ENCODE results near the gene HTR7.
"Not testable (repeated sequence)": the region's sequence is repeated elsewhere in the genome, so short reads cannot be mapped to it uniquely, and the experiment has no call there.

The HTR7 gene

GRCh38 chr10:90856964-90857634 lies 740 bp downstream of the HTR7 start:
- DNase-seq: no peak

GRCh38 chr10:90856261-90856660 lies 1.6 kb downstream of the HTR7 start:
- no peak for DNase-seq

DNA sequence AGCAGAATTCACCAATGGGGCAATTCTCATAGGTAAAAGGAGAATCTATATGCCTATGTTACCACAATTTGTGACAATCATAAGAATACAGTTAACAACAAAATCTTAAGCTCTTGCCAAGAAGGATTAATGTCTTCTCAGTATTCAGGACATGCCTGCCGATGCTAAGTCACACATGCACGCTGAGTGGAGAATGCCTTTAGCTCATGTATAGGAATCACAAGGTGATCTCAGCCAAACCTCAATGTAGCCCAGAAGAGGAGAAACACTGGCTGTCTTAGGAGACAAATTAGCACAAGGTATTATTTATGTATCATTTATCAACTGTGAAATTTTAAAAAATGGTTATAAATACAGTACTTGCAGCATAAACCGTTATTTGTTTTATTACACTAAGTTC lies 2.7 kb downstream of the HTR7 start:
- DNase-seq: no peak

GRCh38 chr10:90849956-90850749 lies 7.7 kb downstream of the HTR7 start:
- no peak for DNase-seq

- DNase-seq: no peak
Measured at GRCh38 chr10:90847436-90847835, 10.4 kb downstream of the HTR7 start.

- no peak for DNase-seq
Measured at GRCh38 chr10:90846746-90847145, 11.1 kb downstream of the HTR7 start.

GRCh38 chr10:90845726-90846125 lies 12.1 kb downstream of the HTR7 start:
- no peak for DNase-seq

DNA sequence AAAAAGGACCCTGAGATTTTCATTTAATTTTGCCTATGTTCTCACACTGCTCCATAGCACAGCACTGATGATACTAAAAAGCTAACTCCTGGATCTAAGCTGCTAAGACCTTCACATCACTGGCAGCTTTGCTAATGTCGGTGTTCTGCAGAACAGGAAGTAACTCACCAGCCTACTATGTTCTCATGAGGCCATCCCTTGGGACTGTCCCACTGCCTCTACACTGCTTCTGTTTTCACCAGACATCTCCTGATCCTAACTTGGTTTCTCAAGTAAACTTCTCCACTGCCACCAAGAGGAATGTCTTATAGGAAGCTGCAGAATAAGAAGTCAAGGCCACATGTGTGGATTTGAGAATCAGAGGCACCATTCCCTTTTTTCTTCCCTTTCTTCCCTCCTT lies 15.1 kb downstream of the HTR7 start:
- no peak for DNase-seq

DNA sequence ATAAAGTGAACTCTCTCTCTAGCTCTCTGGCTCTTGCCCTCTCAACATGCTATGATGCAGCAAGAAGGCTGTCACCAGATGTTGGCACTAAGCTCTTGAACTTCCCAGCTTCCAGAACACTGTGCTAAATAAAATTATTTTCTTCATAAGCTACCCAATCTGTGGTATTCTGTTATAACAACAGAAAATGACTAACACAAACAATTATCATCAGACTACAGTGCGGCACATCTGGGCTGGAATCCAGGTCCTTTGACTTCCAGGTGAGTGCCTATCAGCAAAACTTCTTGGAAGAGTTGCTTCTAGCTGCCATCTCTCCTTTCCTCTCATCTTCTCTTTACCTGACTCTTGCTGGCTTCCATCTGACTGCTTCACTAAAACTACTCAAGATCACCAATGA lies 20.4 kb downstream of the HTR7 start:
- DNase-seq: no peak

DNA sequence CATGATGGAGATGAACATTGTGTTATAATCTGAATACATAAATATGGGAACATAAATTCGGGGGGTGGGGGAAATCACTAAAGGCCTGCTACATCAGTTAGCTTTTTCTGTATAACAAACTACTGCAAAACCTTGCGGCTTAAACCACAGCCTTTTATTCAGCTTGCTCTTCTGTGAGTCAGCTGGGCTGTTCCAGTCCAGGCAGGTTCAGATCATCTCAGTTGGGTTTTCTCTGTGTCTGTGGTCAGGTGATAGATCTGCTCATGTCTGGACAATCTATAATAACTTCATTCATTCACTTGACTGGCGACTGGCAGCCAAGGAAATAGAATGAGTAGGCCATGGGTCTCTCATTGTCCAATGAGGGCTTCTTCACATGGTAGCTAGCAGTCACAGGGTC lies 23.5 kb downstream of the HTR7 start:
- DNase-seq: no peak

- no peak for DNase-seq
Measured at GRCh38 chr10:90832111-90832510, 25.7 kb downstream of the HTR7 start.

- no peak for DNase-seq
Measured at GRCh38 chr10:90822508-90822907, 35.3 kb downstream of the HTR7 start.

DNA sequence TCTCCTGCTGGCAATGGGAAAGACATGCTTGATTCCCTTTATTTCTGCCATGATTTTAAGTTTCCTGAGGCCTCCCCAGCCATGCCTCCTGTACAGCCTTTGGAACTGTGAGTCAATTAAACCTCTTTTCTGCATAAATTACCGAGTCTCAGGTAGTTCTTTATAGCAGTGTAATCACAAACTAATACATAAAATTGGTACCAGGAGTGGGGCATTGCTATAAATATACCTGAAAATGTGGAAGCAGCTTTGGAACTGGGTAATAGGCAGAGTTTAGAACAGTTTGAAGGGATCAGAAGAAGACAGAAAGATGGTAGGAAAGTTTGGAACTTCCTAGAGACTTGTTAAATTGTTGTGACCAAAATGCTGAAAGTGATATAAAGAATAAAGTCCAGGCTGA lies 36.0 kb downstream of the HTR7 start:
- DNase-seq: not testable (repeated sequence)

DNA sequence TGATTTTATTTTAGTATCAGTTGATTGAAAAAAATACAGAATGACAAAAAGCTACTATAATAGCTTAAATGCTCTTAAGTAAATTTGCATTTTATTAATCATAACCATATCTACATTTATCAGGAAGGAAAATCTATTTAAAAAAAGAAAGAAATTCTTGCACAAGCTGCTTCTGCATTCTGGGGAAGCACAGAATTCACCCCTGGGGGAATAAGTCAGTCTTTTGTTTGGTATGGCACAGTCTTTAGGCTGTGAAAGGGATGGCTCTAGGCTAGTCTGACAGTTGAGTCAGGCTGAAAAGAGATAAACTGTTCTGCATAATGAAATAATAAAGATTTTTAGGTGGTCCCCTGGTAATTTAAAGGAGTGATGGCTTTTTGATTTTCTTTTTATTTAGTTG lies 37.9 kb downstream of the HTR7 start:
- no peak for DNase-seq

DNA sequence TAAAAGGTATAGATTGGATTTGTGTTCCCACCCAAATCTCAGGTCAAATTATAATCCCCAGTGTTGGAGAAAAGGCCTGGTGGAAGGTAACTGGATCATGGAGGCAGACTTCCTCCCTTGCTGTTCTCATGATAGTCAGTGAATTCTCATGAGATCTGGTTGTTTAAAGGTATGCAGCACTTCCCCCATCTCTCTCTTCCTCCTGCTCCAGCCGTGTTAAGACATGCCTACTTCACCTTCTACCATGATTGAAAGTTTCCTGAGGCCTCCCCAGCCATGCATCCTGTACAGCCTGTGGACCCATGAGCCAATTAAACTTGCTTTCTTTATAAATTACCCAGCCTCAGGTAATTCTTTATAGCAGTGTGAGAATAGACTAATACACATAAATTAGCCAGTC lies 39.1 kb downstream of the HTR7 start:
- no peak for DNase-seq

DNA sequence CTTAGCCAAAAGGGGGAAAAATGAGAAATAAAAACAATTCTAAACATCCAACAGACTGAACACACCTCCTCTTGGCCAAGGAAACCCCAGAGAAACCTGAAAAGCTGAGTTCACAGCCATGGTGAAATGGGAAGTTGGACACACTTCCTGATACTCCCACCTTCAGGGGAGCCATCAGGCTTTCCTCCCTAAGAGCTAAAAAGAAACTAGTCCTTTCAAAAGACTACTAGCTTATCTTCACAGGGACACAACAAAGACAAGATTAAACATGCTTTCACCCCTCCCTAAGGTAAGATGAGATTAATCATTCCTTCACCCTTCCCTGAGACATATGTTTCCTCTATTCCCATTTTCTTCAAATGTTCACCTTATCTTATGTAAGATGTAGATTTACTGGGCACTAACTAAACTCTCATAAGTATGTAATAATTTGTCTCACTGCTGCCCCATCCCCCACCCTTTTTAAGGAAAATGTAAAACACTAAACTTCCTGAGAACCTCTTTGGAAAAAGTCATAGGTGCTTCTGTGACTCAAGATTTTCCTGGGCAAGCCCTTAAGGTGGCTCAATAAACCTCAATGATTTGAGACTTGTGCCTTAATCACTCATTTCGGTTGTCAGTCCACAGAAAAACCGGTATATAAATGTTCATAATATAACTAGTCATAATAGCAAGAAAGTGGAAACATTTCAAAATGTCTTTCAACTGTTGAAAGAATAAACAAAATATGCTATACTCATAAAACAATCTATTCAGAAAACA lies 40.5 kb downstream of the HTR7 start:
- no peak for DNase-seq

DNA sequence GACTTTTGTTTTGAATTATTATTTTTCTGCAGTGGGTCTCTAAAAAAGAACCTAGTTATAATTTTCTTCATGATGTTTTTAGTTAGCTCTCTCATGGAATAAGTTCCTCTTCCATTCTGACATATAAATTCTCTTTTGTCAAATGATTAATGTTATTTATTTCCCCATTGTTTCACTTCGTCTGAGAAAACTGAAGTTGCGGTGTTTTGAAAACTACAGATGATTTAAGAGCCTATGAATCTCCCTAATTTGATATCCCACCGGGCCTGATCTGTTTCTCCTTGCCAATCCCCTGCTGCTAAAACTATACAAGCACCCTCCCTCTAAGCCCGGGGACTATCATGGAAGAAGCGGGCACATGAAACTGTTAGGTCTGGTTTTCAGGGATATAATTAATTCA lies 41.4 kb downstream of the HTR7 start:
- DNase-seq: no peak

DNA sequence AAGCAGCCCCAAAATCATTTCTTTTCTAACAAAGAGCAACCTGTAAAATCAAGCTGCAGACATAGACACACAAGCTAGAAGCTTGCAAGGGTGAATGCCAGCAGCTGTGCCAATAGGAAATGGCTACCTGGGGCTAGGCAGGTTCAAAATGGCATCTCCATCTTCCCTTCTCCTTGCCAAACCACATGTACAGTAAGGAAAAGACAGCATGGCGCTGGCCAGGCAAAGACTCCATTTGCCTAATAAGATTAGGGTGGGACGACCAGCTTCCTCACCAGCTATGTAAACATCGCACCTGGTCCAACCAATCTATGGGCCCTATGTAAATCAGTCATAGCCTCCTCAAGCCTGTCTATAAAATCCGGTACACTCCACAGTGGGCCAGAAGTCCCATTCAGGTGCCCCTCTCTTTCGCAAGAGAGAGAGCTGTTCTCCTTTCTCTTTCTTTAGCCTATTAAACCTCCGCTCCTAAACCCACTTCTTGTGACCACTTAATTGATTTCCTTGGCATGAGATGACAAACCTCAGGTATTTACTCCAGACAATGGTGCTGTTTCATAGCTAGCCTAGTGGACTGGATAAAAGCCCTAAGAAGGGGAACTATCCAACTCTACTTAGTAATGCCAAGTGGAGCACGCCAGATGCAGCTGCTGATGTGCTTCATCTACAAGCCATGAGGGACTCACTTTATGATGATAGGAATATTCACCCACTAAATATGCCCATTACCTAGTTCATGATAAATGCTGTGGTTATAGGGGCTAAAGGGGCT lies 44.1 kb downstream of the HTR7 start:
- DNase-seq: no peak

DNA sequence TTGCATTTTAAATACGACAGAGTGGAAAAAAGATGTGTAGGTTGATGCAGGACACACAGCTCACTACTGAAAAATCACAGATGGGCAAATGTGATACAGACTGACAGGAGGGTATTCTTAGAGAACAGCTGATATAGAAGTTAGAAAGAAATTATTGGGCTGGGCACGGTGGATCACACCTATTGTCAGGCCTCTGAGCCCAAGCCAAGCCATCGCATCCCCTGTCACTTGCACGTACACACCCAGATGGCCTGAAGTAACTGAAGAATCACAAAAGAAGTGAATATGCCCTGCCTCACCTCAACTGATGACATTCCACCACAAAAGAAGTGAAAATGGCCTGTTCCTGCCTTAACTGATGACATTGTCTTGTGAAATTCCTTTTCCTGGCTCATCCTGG lies 50.7 kb downstream of the HTR7 start:
- DNase-seq: not testable (repeated sequence)

DNA sequence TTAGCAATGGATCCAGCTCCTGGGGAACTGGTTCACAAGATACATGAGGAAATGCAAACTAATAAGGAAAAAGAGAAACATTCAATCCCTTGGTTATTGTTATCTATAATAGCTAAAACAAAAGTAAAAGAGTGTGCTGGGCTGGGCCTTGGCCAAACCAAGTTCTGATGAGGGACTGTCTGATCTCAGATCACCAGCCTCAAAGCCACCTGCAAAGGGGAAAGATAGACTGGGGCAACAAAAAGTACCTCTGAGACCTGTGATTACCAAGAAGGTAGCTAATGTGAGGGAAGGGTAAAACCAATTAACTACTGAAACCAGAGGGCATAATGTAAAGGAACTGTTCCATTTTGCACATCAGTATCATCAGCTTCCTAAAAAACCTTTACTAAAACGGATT lies 51.2 kb downstream of the HTR7 start:
- DNase-seq: no peak

DNA sequence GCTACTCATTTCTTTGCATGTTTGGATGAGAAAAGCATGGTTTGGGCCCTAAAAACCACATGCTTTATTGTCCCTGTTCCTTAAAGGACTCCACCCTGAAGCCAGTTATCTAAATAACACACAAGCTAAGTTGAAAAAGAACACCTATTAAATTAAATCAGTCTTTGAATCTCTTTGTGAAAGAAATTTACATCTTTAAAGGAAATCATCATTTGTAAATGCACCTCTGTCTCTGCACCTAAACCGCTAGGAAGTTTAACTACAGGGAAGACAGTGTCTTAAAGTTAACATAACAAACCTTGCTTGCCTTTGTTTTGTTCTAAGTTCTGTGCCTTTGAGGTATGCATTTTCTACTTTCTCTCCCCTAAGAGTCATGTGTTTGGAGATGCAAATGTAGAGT lies 52.6 kb downstream of the HTR7 start:
- DNase-seq: no peak

DNA sequence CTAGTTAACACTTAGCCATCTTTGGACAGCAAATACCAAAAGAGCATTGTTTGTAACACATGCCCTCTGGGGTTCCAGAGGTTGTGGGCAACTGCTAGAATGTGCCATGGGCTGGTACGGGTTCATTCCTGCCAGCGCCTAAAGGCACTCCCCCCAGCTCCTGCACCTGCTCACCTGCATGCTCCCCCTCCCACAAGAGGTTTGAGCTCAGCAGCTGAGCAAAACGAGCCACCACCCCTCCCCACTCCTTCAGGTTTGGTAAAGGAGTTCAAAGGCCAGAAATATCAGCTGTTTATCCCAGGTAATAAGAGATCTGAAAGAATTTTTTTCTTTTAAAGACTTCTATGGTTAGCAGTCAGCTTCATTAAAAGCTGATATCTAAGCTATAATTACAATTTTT lies 53.5 kb downstream of the HTR7 start:
- DNase-seq: no peak

- no peak for DNase-seq
Measured at GRCh38 chr10:90801608-90802007, 56.2 kb downstream of the HTR7 start.

Measured in NCI-H2107 (cell line).